Spinal cord (tissue), 10 donors: ENCODE measurements around the gene MGAT5. TPM values are rescaled to one million over a fixed set of nuclear protein-coding genes. Genes with fewer than 3 reads are reported as not detected.
A peak's percentile ranks its signal among the peaks of the same experiment; 100 is the strongest.

Source experiments
- DNase-seq, 6 donors: peaks; one replicate each; pipeline versions ENCODE4 v3.0.0 to v3.0.0-alpha.2; 2013 to 2015; ENCODE audit warnings: low spot score in 6 of 6, low read depth in 4 of 6
- H3K27ac ChIP-seq: one replicate; pipeline ENCODE4 v1.5.1; 2013; ENCODE audit warnings: low read depth, low read length, control low read depth
- H3K27me3 ChIP-seq: one replicate; pipeline ENCODE4 v1.6.1; 2013; ENCODE audit warnings: low read length; ENCODE audit not compliant: control insufficient read depth, insufficient read depth
- H3K36me3 ChIP-seq: one replicate; pipeline ENCODE4 v1.6.1; 2013; ENCODE audit warnings: low read length; ENCODE audit not compliant: control insufficient read depth, insufficient read depth
- H3K4me1 ChIP-seq: one replicate; pipeline ENCODE4 v1.6.1; 2013; ENCODE audit warnings: low read length; ENCODE audit not compliant: control insufficient read depth, insufficient read depth
- H3K4me3 ChIP-seq: one replicate; pipeline ENCODE4 v1.5.1; 2013; ENCODE audit warnings: low read depth, low read length, control low read depth
- H3K9me3 ChIP-seq: one replicate; pipeline ENCODE4 v1.6.1; 2013; ENCODE audit warnings: low read length; ENCODE audit not compliant: control insufficient read depth, insufficient read depth
- WGBS: methylation state at CpG from one replicate; pipeline ENCODE4 v1.1.5; 2013; ENCODE audit warnings: missing lambda C conversion rate; ENCODE audit not compliant: insufficient coverage; 5-methylcytosine and 5-hydroxymethylcytosine counted together
- polyA plus RNA-seq, 2 donors: library from polyadenylated mRNA; unstranded; fragments of 120-200 nt; gene quantifications; one replicate each; pipeline ENCODE4 v1.2.1, GENCODE V29; 2013; ENCODE audit not compliant: insufficient read length in 2 of 2
- total RNA-seq, 2 donors: library from RNA; depleted of rRNA in 1 of 2; stranded (reverse); fragments of 120-200 nt in 1 of 2; fragments of >200 nt in 1 of 2; gene quantifications; one replicate each; pipeline versions ENCODE4 v1.2.3 to v1.2.4, GENCODE V29; 2013 to 2014
- donor health status: healthy.

MGAT5 gene
- total and polyA plus RNA-seq, 4 donors, result 45.8 to 76.6 (median 48.3) TPM

DNA sequence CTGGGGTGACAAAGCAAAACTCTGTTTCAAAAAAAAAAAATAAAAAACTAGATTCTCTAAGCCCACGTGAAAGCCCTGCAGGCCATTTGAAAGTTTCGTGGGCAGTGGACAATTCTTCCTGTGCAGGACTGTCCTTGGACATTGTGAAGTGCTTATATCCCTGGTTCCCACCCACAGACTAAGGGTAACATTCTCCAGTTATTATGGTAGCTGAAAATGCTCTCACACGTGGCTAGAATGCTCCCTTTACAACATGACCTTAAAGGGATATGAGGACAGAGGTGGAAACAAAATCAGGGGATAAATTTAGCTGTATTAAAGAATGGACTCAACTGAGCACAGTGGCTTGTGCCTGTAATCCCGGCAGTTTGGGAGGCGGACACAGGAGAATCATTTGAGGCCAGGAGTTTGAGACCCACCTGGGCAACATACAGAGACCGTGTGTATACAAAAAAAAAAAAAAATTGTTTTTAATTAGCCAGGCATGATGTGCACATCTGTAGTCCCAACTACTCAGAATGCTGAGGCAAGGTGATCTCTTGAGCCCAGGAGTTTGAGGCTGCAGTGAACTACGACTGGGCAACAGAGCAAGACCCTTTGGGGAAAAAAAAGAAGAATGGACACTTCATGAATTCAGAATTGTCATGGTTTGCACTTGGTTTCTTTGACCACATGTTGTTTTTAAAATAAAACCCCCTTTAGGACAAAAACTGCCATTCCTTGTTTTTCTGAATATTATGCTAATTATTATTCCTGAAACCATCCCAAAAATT lies 167.9 kb downstream of the MGAT5 start:
- WGBS, result 91% methylated on average over 5 of the region's 7 CpGs
- no peak overlapping the region for H3K27ac ChIP-seq
- H3K9me3 ChIP-seq, result no peaks in the 10 kb centered on the region
- no peak overlapping the region for H3K4me3 ChIP-seq
- no peaks in the 10 kb centered on the region for H3K27me3 ChIP-seq
- peaks cover 7% of the 10 kb centered on the region for H3K36me3 ChIP-seq
- DNase-seq, result no peak
- H3K4me1 ChIP-seq, result peaks cover 3% of the 10 kb centered on the region

DNA sequence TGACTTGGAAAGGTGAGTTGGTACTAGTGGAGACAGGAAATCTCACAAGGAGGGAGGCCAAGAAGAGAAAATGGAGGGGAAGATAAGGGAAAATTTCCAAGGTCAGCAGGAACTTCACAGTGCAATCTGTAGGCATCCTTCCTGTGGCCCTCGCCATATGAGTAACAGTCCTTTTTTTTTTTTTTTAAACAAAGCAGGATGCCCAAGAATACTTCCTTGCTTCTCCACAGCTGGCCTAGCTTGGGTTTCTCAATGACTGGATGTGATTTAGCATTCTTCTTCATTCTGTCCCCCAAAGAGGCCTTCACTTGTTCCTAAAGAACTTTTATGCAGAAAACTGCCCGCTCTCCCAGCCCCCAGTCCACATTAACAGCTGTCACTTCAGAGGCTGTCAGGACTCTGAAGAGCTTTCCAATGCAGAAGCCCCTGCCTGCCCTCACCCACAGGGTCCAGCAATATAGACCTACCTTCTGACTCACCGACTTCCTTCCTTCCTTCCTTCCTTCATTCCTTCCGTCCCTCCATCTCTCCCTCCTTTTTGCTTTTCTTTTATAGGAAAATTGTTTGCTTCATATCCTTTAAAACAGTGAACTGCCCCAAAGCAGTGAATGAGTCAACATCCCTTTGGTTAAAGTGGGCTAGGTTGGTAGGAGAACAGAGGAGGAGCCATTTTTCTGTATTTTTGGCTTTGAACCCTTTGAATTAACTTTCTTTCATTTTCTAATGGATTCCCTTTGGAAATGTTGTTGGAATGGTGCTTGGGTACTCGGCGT lies 172.0 kb downstream of the MGAT5 start:
- no peak for DNase-seq
- Histone ChIP-seq H3K27ac (no peak overlapping the region), H3K27me3 (no peaks in the 10 kb centered on the region), H3K4me1 (no peaks in the 10 kb centered on the region), H3K36me3 (peaks cover 12% of the 10 kb centered on the region), H3K9me3 (no peaks in the 10 kb centered on the region), H3K4me3 (no peak overlapping the region)
- 88% methylated on average over 1 of the region's 6 CpGs for whole genome bisulfite sequencing

DNA sequence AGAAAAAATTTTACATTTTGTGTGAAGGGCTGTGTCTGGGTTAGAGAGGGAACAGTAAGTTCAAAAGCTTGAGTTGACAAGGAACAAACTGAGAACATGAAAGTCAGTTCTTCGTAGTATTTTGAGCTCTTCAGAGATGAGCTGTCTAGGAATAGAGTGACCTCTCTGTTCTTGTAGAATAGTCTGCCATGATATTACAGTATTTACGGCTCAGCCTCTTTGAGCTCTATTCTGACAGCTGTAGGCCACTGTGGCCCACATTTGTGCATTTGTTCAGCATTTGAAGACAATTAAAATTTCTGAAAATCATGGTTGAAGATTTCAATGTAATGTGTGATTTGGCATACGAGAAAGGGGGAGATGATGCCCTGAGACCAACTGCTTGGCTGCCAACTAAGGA lies 172.8 kb downstream of the MGAT5 start:
- Histone ChIP-seq H3K9me3 (no peaks in the 10 kb centered on the region), H3K4me1 (peaks cover 4% of the 10 kb centered on the region), H3K4me3 (no peak overlapping the region), H3K36me3 (peaks cover 12% of the 10 kb centered on the region), H3K27ac (no peak overlapping the region), H3K27me3 (no peaks in the 10 kb centered on the region)
- WGBS, result 90% methylated on average over 3 of the region's 3 CpGs
- no peak for DNase-seq

DNA sequence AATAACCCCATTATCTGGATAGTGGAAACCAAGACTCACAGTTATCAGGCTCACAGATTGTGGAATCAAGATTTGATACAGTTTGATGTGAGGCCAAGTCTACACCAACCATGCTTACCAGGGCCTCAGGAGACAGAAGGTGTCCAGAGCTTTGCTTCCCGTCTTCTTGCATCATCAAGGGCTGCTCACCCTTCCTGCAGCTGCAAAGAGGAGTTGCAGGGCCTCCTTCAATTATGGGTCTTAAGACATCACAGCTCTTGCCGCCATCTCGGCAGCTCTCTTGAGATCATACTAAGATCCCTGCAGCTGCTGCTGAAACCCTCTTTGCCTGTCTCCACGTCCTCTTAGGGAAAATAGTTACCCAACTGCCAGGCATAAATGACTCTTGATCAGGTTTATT lies 176.0 kb downstream of the MGAT5 start:
- WGBS, result 92% methylated on average over 4 of the region's 4 CpGs
- no peak for DNase-seq
- Histone ChIP-seq H3K36me3 (peaks cover 8% of the 10 kb centered on the region), H3K9me3 (no peaks in the 10 kb centered on the region), H3K4me1 (peaks cover 6% of the 10 kb centered on the region), H3K27ac (no peak overlapping the region), H3K27me3 (no peaks in the 10 kb centered on the region), H3K4me3 (no peak overlapping the region)

DNA sequence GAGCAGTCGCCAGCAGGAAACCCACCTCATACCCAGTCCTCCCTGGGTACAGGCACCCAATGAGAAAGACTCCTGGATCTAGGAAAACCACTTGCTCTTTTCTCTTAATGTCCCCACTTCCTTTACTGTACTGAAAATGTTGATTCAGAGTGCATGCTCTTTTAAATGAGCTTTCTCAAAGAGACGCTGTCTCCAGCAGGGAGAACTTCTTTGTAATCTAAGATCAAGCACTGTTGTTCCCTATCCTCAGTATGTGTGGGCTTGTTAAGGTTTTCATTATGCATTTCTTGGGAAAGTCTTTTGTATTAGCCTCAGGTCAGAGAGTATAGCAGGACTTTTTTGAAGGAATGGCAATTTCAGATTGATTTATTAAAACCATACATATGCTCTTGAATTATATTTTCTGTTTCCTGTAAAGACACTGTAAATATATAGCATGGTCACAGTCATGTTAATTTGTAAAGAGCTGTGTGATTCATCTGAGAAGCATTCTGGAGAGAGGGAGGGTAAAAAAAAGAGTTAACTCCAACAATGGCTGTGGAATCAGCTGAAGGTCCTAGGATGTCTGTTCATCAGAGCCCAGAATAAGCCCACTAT lies 178.1 kb downstream of the MGAT5 start:
- no peak overlapping the region for H3K27ac ChIP-seq
- H3K36me3 ChIP-seq, result peaks cover 9% of the 10 kb centered on the region
- no peak for DNase-seq
- no CpG with 5 or more reads among the region's 2 CpGs for WGBS
- H3K4me3 ChIP-seq, result no peak overlapping the region
- no peaks in the 10 kb centered on the region for H3K27me3 ChIP-seq
- H3K9me3 ChIP-seq, result no peaks in the 10 kb centered on the region
- H3K4me1 ChIP-seq, result peaks cover 6% of the 10 kb centered on the region

DNA sequence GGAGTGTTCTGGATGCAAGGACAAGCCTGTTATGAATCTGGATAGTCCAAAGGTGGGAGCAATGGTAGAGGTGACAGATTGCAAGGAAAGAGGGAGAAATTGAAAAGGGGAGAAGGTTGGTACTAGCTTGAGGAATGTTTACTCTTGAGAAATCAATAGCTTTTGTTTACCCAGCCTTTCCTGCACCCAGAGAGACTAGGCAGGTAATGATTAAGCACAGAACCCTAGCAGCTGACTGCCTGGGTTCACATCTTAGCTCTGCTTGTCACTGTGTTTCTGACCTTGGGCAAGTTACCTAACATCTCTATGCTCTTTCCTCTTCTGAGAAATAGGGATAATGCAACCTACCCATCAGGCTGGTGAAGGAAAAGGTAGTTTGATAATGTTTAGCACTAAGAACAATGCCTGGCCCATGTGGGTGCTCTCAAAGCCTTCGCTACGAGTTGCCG lies 178.6 kb downstream of the MGAT5 start:
- Histone ChIP-seq H3K27me3 (no peaks in the 10 kb centered on the region), H3K27ac (no peak overlapping the region), H3K4me3 (no peak overlapping the region), H3K4me1 (peaks cover 6% of the 10 kb centered on the region), H3K9me3 (no peaks in the 10 kb centered on the region), H3K36me3 (peaks cover 11% of the 10 kb centered on the region)
- DNase-seq, result no peak
- WGBS, result 100% methylated on average over 3 of the region's 3 CpGs

DNA sequence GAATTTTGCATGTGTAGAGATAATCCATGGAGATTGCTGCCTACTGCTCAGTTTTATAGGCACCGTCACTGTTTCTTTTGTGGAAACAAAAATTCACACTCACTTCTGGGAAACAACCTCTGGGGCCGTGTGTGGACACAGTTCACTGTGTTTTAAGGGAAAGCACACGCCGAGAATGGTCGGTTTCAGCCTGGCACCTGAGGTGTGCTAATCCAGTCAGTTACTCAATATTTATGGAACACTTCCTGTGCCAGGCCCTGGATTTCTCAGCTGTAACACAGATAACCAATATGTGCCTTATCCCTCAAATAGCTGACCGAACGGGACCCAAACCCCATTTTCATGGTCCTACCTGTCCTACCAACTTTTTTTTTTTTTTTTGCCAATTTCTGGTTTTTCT lies 179.6 kb downstream of the MGAT5 start:
- no peak overlapping the region for H3K4me3 ChIP-seq
- 87% methylated on average over 7 of the region's 7 CpGs for whole genome bisulfite sequencing
- H3K9me3 ChIP-seq, result no peaks in the 10 kb centered on the region
- DNase-seq, result no peak
- H3K36me3 ChIP-seq, result peaks cover 11% of the 10 kb centered on the region
- peaks cover 6% of the 10 kb centered on the region for H3K4me1 ChIP-seq
- H3K27ac ChIP-seq, result no peak overlapping the region
- H3K27me3 ChIP-seq, result no peaks in the 10 kb centered on the region

DNA sequence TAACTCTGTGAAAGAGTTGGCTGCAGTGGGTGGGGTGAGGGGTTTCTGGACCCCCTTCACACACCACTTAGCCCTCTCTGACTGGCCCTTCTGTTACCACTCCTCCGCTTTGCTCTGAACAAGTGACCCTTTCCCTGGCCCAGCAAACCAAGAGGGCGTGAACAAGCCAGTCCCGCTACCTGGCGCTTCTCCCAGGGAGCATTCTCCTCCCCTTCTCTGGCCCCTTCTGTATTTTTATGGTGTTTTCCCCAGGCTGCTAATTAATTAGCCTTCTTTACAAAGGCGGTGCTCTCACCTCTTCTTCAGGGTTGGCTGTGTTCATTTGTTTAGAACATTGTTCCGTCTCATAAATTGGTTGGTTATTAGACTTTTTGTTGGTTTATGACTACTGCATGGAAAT lies 180.1 kb downstream of the MGAT5 start:
- peak in 2 of 6 donors; percentile 35 to 42 for DNase-seq
- Histone ChIP-seq H3K4me3 (no peak overlapping the region), H3K27me3 (no peaks in the 10 kb centered on the region), H3K4me1 (peaks cover 6% of the 10 kb centered on the region), H3K36me3 (peaks cover 11% of the 10 kb centered on the region), H3K27ac (no peak overlapping the region), H3K9me3 (no peaks in the 10 kb centered on the region)
- WGBS, result 100% methylated on average over 1 of the region's 6 CpGs

DNA sequence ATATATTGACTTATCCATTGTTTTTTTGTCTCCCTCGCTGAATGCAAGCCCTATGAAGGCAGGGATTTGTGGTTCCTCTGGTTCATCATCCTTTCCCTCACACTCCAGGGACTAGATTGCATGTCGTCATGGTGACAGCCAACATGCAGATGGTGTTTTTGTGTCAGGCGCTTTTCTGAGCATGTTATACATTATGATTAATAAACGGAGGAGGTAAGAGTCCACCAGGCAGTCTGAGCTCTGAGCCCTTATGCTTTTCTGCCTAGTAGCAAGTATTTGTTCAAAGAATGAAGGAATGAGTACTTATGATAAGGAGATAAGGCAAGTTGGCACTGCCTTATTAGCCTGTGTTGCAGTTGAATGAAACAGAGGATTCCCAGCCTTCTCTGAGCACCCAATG lies 181.6 kb downstream of the MGAT5 start:
- H3K4me1 ChIP-seq, result peaks cover 6% of the 10 kb centered on the region
- no peaks in the 10 kb centered on the region for H3K9me3 ChIP-seq
- WGBS, result 92% methylated on average over 2 of the region's 4 CpGs
- H3K36me3 ChIP-seq, result peaks cover 8% of the 10 kb centered on the region
- no peak overlapping the region for H3K27ac ChIP-seq
- H3K4me3 ChIP-seq, result no peak overlapping the region
- DNase-seq, result no peak
- no peaks in the 10 kb centered on the region for H3K27me3 ChIP-seq
